Suprapubic skin (tissue), 4 donors: Measurements from ENCODE around the gene USB1.

Source experiments
- EP300 ChIP-seq: sonication (generic); formaldehyde crosslinking; IDR thresholded peaks from one replicate; pipeline ENCODE4 v1.6.1; 2017; ENCODE audit warnings: antibody characterized with exemption
- POLR2AphosphoS5 ChIP-seq, 3 donors: sonication (generic); formaldehyde crosslinking; IDR thresholded peaks; one replicate each; pipeline ENCODE4 v1.6.1; 2017; ENCODE audit warnings: antibody characterized with exemption in 3 of 3
- TF ChIP-seq, protein P1 (sequence below), 2 donors: fragments of 200-600 bp in 1 of 2; fragments of 450-650 bp in 1 of 2; sonication (generic) in 1 of 2; IDR thresholded peaks; one replicate each; pipeline ENCODE4 v1.5.1; 2016 to 2019; ENCODE audit warnings: antibody characterized with exemption in 2 of 2, mild to moderate bottlenecking in 1 of 2, moderate library complexity in 1 of 2

DNA sequence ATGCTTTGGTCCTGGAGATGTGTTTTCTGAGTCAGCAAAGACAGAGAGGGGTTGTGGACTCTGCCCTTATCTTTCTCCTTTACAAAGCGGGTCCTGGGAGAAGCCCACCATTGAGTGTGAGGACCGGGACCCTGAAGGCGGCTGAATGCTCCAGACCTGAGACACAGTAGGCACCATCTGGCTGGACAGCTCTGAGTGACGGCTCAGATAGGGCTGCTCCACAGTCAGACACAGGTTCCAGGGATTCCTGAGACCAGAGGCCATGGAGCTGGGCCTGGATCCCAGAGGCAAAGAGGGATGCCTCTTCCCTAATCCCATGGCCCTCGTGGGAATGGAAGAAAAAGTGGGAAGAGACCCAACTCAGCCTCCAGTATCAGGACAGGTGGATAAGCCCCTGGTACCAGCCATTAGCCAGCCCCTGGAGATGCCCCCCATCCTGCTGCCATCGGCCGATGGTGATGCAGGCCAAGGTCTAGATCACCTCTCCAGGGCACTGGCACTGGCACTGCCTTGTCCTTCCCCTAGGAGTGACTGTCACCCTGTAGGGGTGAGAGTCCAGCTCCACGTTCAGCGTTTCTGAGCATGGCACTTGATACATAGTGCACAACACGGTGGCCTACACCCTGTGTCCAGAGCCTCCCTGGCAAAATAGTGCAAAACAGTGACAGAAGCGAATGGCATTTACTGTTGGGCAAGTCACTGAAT is 29.1 kb downstream of the USB1 start:
- TF ChIP-seq EP300 (no peak), POLR2AphosphoS5 (IDR thresholded peaks at IDR 0.05) (no peak)
- TF ChIP-seq, protein P1, sequence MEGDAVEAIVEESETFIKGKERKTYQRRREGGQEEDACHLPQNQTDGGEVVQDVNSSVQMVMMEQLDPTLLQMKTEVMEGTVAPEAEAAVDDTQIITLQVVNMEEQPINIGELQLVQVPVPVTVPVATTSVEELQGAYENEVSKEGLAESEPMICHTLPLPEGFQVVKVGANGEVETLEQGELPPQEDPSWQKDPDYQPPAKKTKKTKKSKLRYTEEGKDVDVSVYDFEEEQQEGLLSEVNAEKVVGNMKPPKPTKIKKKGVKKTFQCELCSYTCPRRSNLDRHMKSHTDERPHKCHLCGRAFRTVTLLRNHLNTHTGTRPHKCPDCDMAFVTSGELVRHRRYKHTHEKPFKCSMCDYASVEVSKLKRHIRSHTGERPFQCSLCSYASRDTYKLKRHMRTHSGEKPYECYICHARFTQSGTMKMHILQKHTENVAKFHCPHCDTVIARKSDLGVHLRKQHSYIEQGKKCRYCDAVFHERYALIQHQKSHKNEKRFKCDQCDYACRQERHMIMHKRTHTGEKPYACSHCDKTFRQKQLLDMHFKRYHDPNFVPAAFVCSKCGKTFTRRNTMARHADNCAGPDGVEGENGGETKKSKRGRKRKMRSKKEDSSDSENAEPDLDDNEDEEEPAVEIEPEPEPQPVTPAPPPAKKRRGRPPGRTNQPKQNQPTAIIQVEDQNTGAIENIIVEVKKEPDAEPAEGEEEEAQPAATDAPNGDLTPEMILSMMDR (IDR thresholded peaks at IDR 0.05): no peak
